OCI-LY1 (cell line): ENCODE measurements around the gene FYB2.

Experiments
- CTCF ChIP-seq: fragments of 200-600 bp; sonication (generic), shearing (Covaris generic); IDR thresholded peaks from 2 replicates; pipeline ENCODE4 v1.5.1; 2017; ENCODE audit warnings: mild to moderate bottlenecking, antibody characterized with exemption, low read length, moderate library complexity, mixed read lengths
- EZH2 ChIP-seq: fragments of 200-600 bp; sonication (generic), shearing (Covaris generic); IDR thresholded peaks from 2 replicates; pipeline ENCODE4 v1.8.0; 2017; ENCODE audit warnings: borderline replicate concordance, mixed run types, mild to moderate bottlenecking, antibody characterized with exemption, low read length, moderate library complexity, mixed read lengths

- TF ChIP-seq CTCF (no peak), EZH2 (no peak)
Measured at GRCh38 chr1:56787330-56787729, 31.9 kb downstream of the FYB2 start.
